Liver (tissue), 3 donors: ENCODE measurements around the gene SGPP1.

ENCODE experiments used
- CTCF ChIP-seq: fragments of 150-350 bp; IDR thresholded peaks from 2 replicates; pipeline ENCODE4 v1.5.1; 2017; ENCODE audit warnings: improper control_type of control experiment, low read depth, low read length; ENCODE audit not compliant: missing input control
- FOXA1 ChIP-seq: IDR thresholded peaks from 2 replicates; pipeline ENCODE4 v1.6.1; 2016; ENCODE audit warnings: antibody characterized with exemption
- GABPA ChIP-seq, 2 donors: IDR thresholded peaks in 1 of 2; conservative IDR thresholded peaks in 1 of 2; 2 replicates each; pipeline ENCODE4 v1.6.1; 2016; ENCODE audit warnings: antibody characterized with exemption in 2 of 2, mild to moderate bottlenecking in 1 of 2, moderate library complexity in 1 of 2
- JUND ChIP-seq, 2 donors: IDR thresholded peaks; 2 replicates each; pipeline ENCODE4 v1.6.1; 2016; ENCODE audit warnings: antibody characterized with exemption in 2 of 2
- MAX ChIP-seq: IDR thresholded peaks from 2 replicates; pipeline ENCODE4 v1.6.1; 2016; ENCODE audit warnings: antibody characterized with exemption
- RAD21 ChIP-seq, 2 donors: IDR thresholded peaks; 2 replicates each; pipeline ENCODE4 v1.6.1; 2016; ENCODE audit warnings: antibody characterized with exemption in 2 of 2, mild to moderate bottlenecking in 2 of 2
- RXRA ChIP-seq, 2 donors: IDR thresholded peaks; 2 replicates each; pipeline ENCODE4 v1.6.1; 2017 to 2018; ENCODE audit warnings: antibody characterized with exemption in 2 of 2, mild to moderate bottlenecking in 1 of 2
- TAF1 ChIP-seq: conservative IDR thresholded peaks from 2 replicates; pipeline ENCODE4 v1.6.1; 2016; ENCODE audit warnings: antibody characterized with exemption, mild to moderate bottlenecking
- YY1 ChIP-seq: IDR thresholded peaks from 2 replicates; pipeline ENCODE4 v1.6.1; 2016; ENCODE audit warnings: antibody characterized with exemption, mild to moderate bottlenecking
- TF ChIP-seq, protein P1 (sequence below): IDR thresholded peaks from 2 replicates; pipeline ENCODE4 v1.6.1; 2016; ENCODE audit warnings: antibody characterized with exemption, mild to moderate bottlenecking
- donor health status: healthy.
- donor health status: healthy.

DNA sequence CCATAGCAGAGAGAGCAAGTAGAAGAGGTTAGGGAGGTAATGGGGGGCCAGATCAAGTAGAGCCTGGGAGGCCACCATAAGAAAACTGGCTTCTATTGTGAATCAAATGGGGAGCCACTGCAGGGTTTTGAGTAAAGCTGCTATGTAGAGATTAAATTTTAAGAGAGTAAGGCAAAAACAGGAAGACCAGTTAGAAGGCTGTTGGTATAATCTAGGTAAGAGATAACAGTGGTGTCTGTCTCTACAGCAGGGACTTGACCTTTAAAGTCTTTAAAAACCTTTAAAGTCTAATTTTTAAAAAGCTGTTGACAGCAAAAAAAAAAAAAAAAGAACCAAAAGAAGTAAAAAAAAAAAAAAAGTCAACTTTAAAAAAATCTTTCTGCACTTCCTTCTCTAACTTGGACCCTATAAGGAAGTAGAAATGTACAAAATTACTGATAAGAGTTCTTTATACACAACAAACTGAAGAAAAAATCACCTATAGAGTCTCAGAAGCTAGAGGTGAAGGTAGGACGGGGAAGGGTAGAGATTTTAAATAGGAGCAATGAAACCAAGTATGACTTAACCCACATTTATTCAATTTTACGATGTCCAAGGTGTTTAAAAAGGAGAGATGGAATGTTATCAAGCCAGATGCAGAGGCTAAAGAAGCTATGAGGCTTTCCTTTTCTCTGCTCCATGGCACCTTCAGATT is 26.1 kb downstream of the SGPP1 start:
- TF ChIP-seq CTCF (no peak), RAD21 (IDR thresholded peaks at IDR 0.05) (no peak), GABPA (IDR thresholded peaks at IDR 0.05 in 1 of 2, conservative IDR thresholded peaks at IDR 0.05 in 1 of 2) (no peak), JUND (IDR thresholded peaks at IDR 0.05) (no peak), YY1 (no peak), FOXA1 (no peak), MAX (no peak), RXRA (IDR thresholded peaks at IDR 0.05) (no peak), TAF1 (no peak)
- TF ChIP-seq, protein P1, sequence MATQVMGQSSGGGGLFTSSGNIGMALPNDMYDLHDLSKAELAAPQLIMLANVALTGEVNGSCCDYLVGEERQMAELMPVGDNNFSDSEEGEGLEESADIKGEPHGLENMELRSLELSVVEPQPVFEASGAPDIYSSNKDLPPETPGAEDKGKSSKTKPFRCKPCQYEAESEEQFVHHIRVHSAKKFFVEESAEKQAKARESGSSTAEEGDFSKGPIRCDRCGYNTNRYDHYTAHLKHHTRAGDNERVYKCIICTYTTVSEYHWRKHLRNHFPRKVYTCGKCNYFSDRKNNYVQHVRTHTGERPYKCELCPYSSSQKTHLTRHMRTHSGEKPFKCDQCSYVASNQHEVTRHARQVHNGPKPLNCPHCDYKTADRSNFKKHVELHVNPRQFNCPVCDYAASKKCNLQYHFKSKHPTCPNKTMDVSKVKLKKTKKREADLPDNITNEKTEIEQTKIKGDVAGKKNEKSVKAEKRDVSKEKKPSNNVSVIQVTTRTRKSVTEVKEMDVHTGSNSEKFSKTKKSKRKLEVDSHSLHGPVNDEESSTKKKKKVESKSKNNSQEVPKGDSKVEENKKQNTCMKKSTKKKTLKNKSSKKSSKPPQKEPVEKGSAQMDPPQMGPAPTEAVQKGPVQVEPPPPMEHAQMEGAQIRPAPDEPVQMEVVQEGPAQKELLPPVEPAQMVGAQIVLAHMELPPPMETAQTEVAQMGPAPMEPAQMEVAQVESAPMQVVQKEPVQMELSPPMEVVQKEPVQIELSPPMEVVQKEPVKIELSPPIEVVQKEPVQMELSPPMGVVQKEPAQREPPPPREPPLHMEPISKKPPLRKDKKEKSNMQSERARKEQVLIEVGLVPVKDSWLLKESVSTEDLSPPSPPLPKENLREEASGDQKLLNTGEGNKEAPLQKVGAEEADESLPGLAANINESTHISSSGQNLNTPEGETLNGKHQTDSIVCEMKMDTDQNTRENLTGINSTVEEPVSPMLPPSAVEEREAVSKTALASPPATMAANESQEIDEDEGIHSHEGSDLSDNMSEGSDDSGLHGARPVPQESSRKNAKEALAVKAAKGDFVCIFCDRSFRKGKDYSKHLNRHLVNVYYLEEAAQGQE = no peak
